Activated B cell treated with CpG ODN at 0.5 μM for 24 hours (primary cell): ENCODE data around the gene CD83. TPM values are rescaled to one million over a fixed set of nuclear protein-coding genes. Genes with fewer than 3 reads are reported as not detected.

ENCODE experiments used
- ATAC-seq: fragments of 200-7000 bp; cut with Tn5 transposase; one replicate; pipeline ENCODE4 v1.10.0; 2021; ENCODE audit warnings: low read depth, mild to moderate bottlenecking, moderate library complexity
- CTCF ChIA-PET: fragments of 350-600 bp; sonication (Branson Sonifier 250); formaldehyde crosslinking; loops from one replicate; lab custom pipeline; 2021; ENCODE audit warnings: antibody characterized with exemption; lab: Charles Lee
- POLR2A ChIA-PET: fragments of 350-600 bp; sonication (Branson Sonifier 250); formaldehyde crosslinking; loops from one replicate; lab custom pipeline; 2021; ENCODE audit warnings: antibody characterized with exemption; lab: Charles Lee
- DNase-seq: peaks from one replicate; pipeline ENCODE4 v3.0.0; 2022
- H3K27ac Mint-ChIP-seq: one replicate; pipeline ENCODE4 v1.8.0; 2020; ENCODE audit warnings: mixed read lengths
- H3K27me3 Mint-ChIP-seq: one replicate; pipeline ENCODE4 v1.8.0; 2021; ENCODE audit warnings: mixed read lengths
- H3K36me3 Mint-ChIP-seq: one replicate; pipeline ENCODE4 v1.8.0; 2021; ENCODE audit warnings: low read depth, mixed read lengths
- H3K4me1 Mint-ChIP-seq: one replicate; pipeline ENCODE4 v1.8.0; 2021; ENCODE audit warnings: mixed read lengths
- H3K4me3 Mint-ChIP-seq: one replicate; pipeline ENCODE4 v1.8.0; 2020; ENCODE audit warnings: mild to moderate bottlenecking, mixed read lengths
- H3K9me3 Mint-ChIP-seq: one replicate; pipeline ENCODE4 v1.8.0; 2020; ENCODE audit warnings: mixed read lengths
- intact Hi-C: fragments of 100-400 bp; cut with micrococcal nuclease; formaldehyde crosslinking; loops from one replicate; pipeline ENCODE4 v1.15.1; 2024
- total RNA-seq: library from RNA; stranded (reverse); gene quantifications from 2 replicates; pipeline ENCODE4 v1.2.3, GENCODE V29; 2022
- TF ChIP-seq, protein P1 (sequence below): fragments of 200-600 bp; IDR thresholded peaks from one replicate; pipeline ENCODE4 v1.8.0; 2022; ENCODE audit warnings: antibody characterized with exemption, mild to moderate bottlenecking

CD83 gene
- total RNA-seq, 1 donor from 2014 or later: 483 TPM

DNA sequence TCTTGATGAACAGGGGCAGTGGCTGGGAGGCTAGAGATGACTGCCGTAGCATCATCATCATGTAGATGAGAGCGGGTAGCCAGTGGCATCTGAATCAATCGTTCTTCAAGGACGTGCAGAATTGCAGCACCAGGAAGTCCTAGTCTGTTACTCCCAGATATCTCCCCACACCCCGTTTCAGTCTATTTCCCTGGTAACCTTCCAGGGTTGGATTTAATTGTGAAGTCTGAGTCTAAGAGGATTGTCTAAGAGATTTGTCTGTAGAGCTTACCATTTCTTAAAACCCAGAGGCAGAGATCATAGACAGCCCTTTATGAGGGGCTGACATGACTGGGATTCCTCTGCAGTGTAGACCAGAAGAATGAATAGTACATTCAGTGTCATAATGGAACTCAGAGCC is 16.6 kb upstream of the CD83 start:
- CTCF ChIA-PET: interaction anchor here (1.2 kb wide), 1 partner anchor 34 kb away, joined by 4 read pairs; no protein-coding TSS in a partner anchor
- Mint-ChIP-seq H3K36me3 (no peaks in the 10 kb centered on the region), H3K9me3 (peaks cover 2% of the 10 kb centered on the region), H3K4me3 (no peak overlapping the region), H3K27ac (peak overlapping the region; percentile 75), H3K4me1 (peaks cover 80% of the 10 kb centered on the region), H3K27me3 (no peaks in the 10 kb centered on the region)
- ATAC-seq: no peak
- no peak for DNase-seq
- POLR2A ChIA-PET: interaction anchor here (0.7 to 1.9 kb wide), 5 partner anchors 9 to 19 kb away, joined by 4 to 17 read pairs (median 4); partner anchors contain the start of gene CD83
- TF ChIP-seq, protein P1, sequence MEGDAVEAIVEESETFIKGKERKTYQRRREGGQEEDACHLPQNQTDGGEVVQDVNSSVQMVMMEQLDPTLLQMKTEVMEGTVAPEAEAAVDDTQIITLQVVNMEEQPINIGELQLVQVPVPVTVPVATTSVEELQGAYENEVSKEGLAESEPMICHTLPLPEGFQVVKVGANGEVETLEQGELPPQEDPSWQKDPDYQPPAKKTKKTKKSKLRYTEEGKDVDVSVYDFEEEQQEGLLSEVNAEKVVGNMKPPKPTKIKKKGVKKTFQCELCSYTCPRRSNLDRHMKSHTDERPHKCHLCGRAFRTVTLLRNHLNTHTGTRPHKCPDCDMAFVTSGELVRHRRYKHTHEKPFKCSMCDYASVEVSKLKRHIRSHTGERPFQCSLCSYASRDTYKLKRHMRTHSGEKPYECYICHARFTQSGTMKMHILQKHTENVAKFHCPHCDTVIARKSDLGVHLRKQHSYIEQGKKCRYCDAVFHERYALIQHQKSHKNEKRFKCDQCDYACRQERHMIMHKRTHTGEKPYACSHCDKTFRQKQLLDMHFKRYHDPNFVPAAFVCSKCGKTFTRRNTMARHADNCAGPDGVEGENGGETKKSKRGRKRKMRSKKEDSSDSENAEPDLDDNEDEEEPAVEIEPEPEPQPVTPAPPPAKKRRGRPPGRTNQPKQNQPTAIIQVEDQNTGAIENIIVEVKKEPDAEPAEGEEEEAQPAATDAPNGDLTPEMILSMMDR: no peak
- intact Hi-C loops: no loop called here

DNA sequence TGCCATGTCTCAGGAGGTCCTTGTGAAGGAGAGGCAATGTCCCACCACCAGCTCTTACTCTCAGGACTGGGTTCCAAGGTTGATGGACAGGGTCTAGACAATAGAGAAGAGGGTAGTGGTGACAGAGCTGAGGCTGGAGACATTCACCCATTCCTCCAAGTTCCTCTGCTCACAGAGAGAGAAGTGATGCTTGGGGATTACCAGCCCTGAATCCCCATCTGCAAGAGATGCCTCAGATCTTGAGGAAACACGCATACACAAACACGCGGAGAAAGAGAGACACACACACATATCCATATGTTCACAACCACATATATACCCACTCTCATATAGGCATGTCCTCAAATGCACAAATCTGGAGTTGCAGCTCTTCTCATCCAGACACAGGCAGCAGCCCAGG is 15.2 kb upstream of the CD83 start:
- Mint-ChIP-seq H3K4me3 (no peak overlapping the region), H3K36me3 (peaks cover 6% of the 10 kb centered on the region), H3K9me3 (peaks cover 2% of the 10 kb centered on the region), H3K27me3 (no peaks in the 10 kb centered on the region), H3K4me1 (peaks cover 79% of the 10 kb centered on the region), H3K27ac (peak overlapping the region; percentile 69)
- ATAC-seq (no peak), DNase-seq (no peak)
- ChIA-PET CTCF (interaction anchor here (1.1 to 1.2 kb wide), 2 partner anchors 8 to 35 kb away, joined by 3 to 4 read pairs; no protein-coding TSS in a partner anchor), POLR2A (interaction anchor here (1.5 to 10.5 kb wide), 2 partner anchors 11 to 20 kb away, joined by 3 to 747 read pairs; no protein-coding TSS in a partner anchor)
- intact Hi-C loops: no loop called here
- TF ChIP-seq, protein P1: no peak

DNA sequence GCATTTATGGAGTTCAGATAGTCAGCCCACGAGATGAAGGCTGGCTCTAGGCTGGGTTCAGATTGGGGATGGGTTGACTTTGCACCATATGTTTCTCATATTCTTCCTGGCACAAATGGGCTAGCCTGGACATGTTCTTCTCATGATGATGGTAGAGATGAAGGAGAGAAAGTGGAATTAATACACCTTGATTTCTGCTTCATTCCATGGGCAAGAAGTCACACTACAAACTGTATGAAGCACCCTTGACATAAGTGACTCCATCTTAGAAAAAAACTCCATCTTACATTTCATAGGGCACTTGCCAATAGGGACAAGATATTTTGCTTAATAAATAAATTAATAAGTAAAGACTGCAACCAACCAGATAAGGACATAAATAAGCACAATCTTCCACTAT is 12.0 kb upstream of the CD83 start:
- H3K36me3 Mint-ChIP-seq: peaks cover 6% of the 10 kb centered on the region
- peak overlapping the region; percentile 25 for H3K27ac Mint-ChIP-seq
- H3K27me3 Mint-ChIP-seq: no peaks in the 10 kb centered on the region
- ChIA-PET POLR2A (interaction anchor here (0.6 to 10.5 kb wide), 5 partner anchors 14 to 47 kb away, joined by 5 to 747 read pairs (median 190); partner anchors contain the start of gene CD83), CTCF (no interaction called here)
- intact Hi-C loops: no loop called here
- H3K4me1 Mint-ChIP-seq: peaks cover 83% of the 10 kb centered on the region
- TF ChIP-seq, protein P1: no peak
- no peak overlapping the region for H3K4me3 Mint-ChIP-seq
- peaks cover 4% of the 10 kb centered on the region for H3K9me3 Mint-ChIP-seq
- DNase-seq (no peak), ATAC-seq (no peak)

DNA sequence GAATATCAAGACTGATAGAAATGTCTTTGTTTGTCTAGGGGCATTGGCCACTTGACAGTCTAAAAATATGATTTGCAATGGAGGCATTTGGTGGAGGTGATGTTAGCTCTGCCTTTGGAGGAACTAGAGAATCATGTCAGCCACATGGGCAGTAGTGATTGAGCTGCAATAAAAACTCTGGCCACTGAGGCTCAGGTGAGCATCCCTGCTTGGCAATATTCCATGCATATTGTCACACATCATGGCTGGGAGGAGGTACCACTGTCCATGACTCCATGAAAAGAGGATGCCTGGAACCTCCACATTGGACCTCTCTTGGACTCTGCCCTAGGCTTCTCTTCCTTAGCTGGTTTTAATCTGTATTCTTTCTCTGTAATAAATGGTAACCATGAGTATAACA is 10.6 kb upstream of the CD83 start:
- POLR2A ChIA-PET: interaction anchor here (5.2 to 10.5 kb wide), 4 partner anchors 14 to 40 kb away, joined by 43 to 747 read pairs (median 280); partner anchors contain the start of gene CD83
- intact Hi-C loops: no loop called here
- no peaks in the 10 kb centered on the region for H3K27me3 Mint-ChIP-seq
- peak overlapping the region; percentile 97 for H3K27ac Mint-ChIP-seq
- peak overlapping the region; percentile 56 for H3K4me3 Mint-ChIP-seq
- H3K4me1 Mint-ChIP-seq: peaks cover 76% of the 10 kb centered on the region
- DNase-seq (no peak), ATAC-seq (no peak)
- TF ChIP-seq, protein P1: no peak
- H3K9me3 Mint-ChIP-seq: peaks cover 4% of the 10 kb centered on the region
- CTCF ChIA-PET: interaction anchor here (1.1 to 1.8 kb wide), 3 partner anchors 11 to 59 kb away, joined by 3 to 6 read pairs (median 5); no protein-coding TSS in a partner anchor
- H3K36me3 Mint-ChIP-seq: peaks cover 6% of the 10 kb centered on the region

DNA sequence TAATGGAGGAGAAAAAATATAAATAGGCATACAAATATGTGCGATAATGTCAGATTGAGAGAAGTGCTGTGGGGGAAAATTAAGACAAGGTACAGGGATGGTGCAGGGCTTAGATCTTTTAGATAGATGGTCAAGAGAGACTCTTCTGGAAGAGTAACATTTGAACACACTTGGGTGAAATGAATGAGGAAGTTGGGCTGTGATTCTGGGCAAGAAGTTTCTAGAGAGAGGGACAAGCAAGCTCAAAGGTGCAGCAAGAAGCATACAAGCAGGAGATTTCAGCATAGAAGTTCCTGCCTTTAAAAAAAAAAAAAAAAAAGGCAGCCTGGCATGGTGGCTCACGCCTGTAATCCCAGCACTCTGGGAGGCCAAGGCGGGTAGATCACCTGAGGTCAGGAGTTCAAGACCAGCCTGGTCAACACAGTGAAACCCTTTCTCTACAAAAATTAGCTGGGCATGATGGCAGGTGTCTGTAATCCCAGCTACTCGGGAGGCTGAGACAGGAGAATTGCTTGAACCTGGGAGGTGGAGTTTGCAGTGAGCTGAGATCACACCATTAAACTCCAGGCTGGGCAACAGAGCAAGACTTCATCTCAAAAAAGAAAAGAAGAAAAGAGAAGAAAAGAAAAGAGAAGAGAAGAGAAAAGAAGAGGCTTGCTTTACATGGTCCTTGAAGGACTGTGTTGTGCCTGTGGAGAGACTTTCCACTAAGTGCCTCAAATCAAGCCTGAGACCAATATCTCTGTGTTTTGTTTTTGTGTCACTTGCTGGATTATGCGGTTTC is 9.7 kb upstream of the CD83 start:
- Mint-ChIP-seq H3K4me1 (peaks cover 75% of the 10 kb centered on the region), H3K36me3 (peaks cover 6% of the 10 kb centered on the region), H3K9me3 (peaks cover 4% of the 10 kb centered on the region), H3K27ac (peak overlapping the region; percentile 97), H3K27me3 (no peaks in the 10 kb centered on the region), H3K4me3 (peak overlapping the region; percentile 79)
- DNase-seq: no peak
- POLR2A ChIA-PET: interaction anchor here (0.7 to 10.5 kb wide), 11 partner anchors 14 to 1535 kb away, joined by 3 to 747 read pairs (median 15); partner anchors contain the start of gene CD83
- intact Hi-C loops: loop anchor here (1.0 to 2.0 kb wide), 2 partner anchors 13 to 15 kb away; no protein-coding TSS in a partner anchor
- CTCF ChIA-PET: interaction anchor here (1.3 to 3.8 kb wide), 4 partner anchors 11 to 42 kb away, joined by 4 to 40 read pairs (median 11); partner anchors contain the start of gene CD83
- TF ChIP-seq, protein P1: no peak
- ATAC-seq: no peak
